SKM-1 treated with dmso at 0.1 percent for 144 hours (cell line): ENCODE data around the gene SIM2.

Source experiments
- DNase-seq: peaks from one replicate; lab custom pipeline; 2025; ENCODE audit not compliant: unreplicated experiment; lab: John Stamatoyannopoulos, UW

SIM2 gene

GRCh38 chr21:36686955-36687354 is 12.0 kb upstream of the SIM2 start:
- no peak for DNase-seq

DNA sequence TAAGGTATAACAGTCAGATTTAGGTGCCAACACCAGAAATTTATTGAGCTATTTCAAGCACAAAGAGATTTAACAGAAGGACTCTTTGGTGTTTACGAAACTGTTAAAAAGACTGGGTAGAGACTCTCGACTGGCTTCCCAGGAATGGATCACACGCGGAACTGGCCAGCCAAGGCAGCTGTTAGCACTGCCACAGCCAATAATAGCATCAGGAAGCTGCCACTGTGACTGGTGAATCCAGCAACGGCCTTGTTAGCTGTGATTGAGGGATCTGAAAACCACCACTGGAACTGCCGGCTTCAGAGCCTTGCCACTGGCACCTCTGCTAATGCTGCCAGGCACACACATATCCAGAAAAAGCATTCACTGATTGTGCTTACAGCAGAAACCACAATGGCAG is 10.6 kb upstream of the SIM2 start:
- DNase-seq: no peak

DNA sequence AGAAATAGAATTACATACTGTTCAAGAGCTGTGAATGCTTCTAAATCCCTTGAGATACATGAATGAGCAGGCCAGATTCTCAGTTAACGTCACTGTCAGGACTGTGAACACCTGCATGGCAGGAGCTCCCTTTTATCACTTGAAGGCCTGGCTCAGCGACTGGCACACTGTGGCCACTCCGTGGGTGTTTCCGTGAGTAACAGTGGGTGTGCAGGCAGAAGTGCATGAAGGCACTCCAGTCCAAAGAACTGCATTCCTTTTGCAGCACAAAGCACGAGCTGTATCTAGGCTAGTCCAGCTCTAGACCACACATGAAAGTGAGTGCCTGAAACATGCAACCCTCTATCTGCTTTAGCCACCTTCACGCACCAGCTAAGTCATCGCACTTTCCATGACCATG is 9.6 kb upstream of the SIM2 start:
- DNase-seq: no peak

DNA sequence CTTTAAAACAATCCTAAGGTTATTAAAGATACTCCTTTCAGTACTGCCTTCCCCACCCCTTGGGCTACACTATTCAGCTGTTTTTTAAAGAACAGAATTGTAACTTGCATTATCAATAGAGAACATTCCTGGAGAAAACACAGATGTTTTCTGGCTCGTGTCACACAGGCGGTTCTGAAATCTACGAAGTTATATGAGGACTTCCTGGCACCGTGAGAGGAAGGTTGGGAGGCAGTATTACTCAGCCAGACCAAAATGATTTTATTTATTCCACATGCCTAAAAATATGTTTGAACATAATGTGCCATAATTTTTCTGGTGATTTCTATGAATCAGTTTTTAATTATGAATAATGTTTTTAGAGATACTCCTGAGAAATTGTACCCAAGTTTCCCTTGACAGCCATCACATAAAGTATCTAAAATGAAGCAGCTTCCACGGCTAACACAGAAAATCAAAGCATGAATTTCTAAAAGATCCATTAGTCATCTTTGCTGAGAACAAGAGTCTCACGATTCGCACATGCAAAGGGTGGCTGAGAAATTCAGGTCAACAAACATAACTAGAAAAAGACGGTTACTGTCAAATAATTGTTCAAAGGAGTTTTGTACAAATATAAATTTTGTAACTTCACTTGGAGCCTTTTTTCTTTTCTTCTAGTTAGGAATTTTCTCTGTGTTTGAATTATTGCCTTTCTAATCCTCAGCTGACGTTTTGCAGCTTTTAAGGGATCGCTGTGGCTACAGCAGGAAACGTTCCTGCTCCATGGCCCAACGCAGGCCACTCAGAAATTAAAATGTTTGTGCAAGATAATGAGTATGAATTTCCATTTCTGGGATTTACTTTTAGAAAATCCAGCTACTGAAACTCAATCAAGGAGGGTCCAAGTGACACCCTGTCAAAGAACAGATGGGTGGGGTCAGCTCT is 8.0 kb upstream of the SIM2 start:
- DNase-seq: no peak

GRCh38 chr21:36691555-36692041 is 7.3 kb upstream of the SIM2 start:
- no peak for DNase-seq

DNA sequence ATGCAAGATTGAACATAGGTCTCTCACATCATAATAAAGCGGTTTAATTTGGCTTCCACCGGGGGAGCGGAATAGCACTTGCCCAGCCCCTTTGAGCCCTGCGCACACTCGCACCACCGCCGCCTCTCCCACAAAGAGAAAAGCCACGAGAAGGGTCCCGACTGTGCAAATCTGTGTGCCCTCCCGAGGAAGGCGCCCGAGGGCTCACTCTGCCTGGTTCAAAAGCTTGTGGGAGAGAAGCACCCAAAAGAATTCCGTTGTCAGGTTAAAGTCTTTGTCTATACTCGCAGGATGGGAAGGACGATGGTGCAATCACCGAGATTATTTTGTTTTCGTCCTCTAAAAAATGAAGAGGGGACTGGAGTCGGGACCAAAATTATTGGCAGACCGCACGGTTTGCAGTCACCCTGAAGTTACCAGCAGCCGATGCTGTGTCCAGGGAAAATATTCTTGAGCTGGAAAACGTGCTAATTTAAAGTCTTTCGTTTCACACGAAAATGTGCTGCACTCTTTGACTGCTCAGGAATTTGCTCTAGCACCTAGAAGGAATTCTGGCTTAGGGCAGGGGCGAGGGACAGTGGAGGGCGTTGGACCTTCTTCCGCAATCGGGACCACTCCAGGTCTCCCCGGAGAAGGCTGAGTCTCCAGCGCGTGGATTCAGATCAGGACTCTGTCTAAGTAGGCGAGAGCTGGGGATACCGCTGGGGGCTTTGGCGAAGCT is 6.6 kb upstream of the SIM2 start:
- DNase-seq: no peak

DNA sequence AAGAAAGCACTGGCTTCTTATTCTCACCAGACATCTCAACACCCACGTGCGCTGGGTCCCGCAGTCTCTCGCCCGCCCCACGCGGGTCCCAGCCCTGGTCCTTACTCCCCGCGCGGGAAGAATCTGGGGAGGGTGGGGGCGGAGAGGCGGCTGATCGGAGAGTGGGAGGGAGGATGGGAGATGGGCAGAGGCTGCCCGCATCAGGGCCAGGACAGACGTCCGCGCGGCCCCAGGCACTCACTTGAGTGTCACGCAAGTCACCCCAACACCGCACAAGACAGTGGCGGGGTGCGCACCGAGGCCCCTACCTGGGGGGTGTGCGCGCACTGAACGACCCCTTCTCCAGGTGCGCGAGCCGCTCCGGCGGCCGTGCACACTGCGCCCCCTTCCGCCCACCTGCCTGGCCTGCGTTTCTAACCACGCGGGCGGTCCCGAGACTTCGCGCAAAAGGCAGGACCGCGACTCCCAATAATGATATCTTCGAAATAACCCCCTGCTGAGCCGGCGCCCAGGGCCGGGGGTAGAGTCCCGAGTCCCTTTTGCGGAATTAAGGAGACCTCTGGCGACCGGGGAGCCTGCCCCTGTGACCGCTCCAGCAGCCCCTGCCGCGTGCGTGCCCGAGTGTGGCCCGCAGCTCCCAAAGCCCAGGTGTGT is 6.0 kb upstream of the SIM2 start:
- no peak for DNase-seq

DNA sequence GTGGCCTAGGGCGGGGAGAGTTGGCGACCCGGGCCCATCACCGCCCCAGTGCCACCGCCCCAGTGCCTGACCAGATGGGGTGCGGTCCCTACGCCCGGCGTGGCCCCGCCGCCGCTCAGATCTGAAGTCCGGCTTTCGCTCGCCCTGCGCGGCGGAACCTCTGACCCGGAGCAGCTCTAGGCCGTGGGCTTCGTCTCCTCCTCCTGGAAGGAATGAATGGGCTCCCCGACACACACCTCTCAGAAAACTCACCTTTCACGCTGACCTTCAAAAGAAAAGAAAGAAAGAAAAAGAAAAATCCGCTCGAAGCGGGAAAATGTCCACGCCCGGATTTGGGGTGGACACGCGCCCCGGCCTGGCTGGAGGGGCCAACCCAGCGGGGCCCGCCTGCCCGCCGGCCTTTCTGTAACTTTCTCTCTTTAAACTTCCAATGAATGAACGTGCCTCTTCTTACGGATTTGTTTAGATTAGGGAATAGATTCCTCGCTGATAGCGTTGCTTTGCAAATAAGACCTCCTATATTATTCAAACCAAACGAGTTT is 5.4 kb upstream of the SIM2 start:
- DNase-seq: no peak

DNA sequence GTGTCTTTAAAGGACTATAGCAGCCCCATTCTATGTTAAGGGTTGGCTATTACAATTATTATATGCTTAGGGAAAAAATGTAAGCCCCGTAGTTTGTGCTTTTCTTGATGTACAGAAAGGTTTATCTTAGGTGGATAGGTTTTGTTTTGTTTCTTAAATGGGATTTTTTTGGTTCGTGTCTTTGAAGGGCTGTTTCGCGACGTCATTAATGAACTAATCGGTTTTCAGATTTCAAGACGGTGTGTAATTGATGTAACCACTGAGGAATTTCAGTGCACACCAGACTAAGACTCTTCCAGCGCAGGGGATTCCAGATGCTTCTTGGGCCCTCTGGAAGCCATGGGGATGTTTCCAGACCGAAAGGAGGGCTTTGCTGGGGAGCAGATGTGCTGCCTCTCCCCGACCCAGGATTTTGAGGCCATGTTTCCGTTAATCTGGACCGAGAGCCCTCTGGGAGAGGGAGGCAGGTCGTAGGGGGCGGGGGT is 4.8 kb upstream of the SIM2 start:
- DNase-seq: no peak

DNA sequence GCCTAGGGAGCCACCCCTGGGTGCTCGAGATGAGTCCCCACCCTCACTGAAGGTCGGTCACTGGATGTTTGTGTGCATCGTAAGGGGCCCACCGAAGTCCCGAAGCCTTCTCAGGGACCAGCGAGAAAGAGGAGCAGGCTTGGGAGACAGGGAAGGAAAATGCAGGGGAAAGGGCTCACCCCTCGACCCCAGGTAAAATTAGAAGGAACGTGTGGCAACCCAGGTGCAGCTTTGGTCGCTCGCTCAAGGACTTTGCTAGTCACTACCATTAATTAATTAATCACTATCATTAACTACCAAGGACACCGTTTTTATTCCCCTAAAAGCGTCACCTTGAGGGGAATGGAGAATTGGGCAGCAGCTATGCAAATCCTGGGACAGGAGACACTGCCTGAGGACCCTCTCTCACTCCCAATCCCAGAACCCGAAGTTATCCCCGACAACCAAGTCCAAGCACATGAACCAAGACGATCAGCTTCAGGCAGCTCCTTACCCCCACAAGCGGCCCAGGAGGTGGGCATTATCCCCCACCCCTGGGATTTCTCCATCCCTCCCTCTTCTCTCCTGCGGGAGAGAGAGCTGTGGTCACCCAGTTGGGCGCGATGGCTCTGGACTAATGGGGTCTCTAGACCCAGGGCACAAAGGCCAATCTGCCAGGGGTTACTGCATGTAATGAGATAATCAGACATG is 4.2 kb upstream of the SIM2 start:
- no peak for DNase-seq

DNA sequence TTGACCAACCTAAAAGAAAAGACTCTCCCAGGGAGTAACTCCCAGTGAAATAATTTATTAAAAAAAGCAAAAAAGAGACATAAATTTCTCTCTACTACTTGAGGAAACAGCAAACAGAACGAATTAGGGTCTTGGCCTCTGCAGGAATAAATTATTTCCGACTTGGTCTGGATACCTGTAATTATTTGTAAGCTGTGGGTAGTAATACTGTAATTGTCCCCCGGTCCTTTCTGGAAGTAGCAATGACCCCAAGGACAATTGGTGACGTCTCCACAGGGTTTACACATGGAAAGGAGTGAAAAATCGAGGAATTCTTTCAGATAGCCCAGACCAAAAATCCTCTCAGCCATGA is 3.7 kb upstream of the SIM2 start:
- no peak for DNase-seq

GRCh38 chr21:36695671-36696389 is 3.1 kb upstream of the SIM2 start:
- no peak for DNase-seq

DNA sequence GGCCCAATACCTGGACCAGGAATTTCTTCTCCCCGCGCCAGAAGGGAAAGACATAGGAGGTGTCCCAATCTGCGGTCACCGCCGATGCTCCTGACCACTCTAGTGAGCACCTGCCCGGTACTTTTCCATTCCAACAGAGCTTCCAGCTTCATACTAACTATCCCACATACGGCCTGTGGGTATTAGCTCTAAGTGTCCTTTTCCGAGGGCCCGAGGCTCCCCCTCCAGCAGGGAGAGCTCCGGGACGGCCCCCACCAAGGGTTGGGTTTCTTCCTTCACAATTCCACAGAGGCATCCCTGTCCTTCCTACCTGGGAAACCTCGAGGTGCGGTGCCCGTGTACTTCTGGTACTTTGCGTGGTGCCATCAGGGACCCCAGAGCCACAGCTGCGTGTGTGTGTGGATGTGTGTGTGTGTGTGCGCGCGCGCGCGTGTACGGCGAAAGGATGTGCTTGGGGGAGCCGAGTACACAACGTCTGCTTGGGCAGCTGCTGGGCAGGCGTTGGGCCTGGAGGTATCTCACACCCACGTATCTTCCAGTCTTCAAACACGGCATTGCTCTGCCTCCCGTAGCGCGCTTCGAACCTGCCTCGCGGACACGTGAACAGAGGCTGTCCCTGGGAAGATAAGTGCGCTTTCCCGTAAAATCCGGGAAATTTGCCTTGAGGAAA is 2.4 kb upstream of the SIM2 start:
- DNase-seq: no peak

GRCh38 chr21:36697060-36697850 is 1.7 kb upstream of the SIM2 start:
- DNase-seq: no peak

DNA sequence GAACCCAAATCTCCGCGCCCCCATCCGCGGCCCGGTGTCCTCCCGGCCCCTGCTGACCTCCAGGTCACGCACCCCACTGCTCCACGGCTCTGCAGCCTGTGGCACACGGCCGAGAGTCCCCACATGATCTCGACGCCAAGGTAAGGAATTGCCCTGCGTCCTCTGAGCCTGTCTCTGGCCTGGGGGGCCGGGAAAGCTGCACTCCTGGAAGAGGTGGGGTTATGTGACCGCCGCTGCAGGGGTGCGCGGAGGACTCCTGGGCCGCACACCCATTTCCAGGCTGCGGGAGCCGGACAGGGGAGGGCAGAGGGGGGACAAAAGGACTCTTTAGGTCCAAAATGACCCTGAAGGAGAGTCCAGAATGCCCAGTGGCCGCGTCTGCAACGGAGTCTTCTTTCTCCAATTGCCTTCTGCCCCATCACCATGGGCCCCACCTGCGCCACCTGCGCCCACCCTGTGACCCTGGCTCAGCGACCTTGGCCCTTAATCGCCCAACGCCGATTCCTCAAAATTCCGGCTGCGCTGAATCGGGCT is 997 bp upstream of the SIM2 start:
- DNase-seq: no peak

DNA sequence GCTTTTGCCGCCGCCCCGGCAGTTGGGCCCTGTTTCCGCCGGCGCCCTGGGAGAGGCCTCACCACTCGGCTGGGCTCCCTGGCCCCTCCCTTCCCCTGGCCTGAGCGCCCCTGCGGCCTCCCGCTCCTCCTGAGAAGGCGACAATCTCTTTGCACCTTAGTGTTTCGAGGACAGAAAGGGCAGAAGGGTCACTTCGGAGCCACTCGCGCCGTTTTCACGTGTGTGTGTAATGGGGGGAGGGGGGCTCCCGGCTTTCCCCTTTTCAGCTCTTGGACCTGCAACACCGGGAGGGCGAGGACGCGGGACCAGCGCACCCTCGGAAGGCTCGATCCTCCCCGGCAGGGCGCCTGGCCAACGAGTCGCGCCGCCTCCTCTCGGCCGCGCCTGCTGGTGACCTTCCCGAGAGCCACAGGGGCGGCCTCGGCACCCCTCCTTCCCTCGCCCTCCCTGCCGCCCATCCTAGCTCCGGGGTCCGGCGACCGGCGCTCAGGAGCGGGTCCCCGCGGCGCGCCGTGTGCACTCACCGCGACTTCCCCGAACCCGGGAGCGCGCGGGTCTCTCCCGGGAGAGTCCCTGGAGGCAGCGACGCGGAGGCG is 432 bp upstream of the SIM2 start:
- DNase-seq: no peak

DNA sequence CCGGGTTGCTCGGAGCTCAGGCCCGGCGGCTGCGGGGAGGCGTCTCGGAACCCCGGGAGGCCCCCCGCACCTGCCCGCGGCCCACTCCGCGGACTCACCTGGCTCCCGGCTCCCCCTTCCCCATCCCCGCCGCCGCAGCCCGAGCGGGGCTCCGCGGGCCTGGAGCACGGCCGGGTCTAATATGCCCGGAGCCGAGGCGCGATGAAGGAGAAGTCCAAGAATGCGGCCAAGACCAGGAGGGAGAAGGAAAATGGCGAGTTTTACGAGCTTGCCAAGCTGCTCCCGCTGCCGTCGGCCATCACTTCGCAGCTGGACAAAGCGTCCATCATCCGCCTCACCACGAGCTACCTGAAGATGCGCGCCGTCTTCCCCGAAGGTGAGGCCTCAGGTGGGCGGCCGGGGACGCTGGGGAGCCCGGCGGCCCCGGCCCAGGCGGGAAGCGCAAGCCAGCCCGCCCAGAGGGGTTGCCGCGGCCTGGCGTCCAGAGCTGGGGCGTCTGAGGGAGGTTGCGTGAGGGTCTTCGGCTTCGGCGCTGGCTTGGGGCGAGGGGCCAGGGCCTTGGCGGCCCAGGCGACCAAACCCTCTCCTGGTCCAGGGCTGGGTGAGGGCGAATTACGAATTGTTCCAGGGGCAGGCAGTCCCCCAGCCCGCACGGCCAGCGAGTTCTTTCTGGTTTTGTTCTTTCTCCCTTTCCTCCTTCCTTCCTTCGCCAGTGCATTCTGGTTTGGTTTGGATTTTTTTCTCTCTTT is 805 bp downstream of the SIM2 start:
- no peak for DNase-seq
